Panc1 (cell line): ENCODE measurements around the gene WFS1.

Source experiments
- POLR2AphosphoS5 ChIP-seq: IDR thresholded peaks from 2 replicates; pipeline ENCODE4 v1.6.1; 2012; ENCODE audit warnings: mild to moderate bottlenecking, low read depth, low read length, moderate library complexity
- SIN3A ChIP-seq: IDR thresholded peaks from 2 replicates; pipeline ENCODE4 v1.6.1; 2012; ENCODE audit warnings: low read depth, mild to moderate bottlenecking, low read length, moderate library complexity, borderline replicate concordance; ENCODE audit not compliant: insufficient read depth
- TCF7L2 ChIP-seq: IDR thresholded peaks from 2 replicates; pipeline ENCODE4 v1.6.1; 2011; ENCODE audit warnings: mild to moderate bottlenecking, low read depth, low read length, inconsistent platforms
- TF ChIP-seq, protein P1 (sequence below): fragments of 450-650 bp; IDR thresholded peaks from 2 replicates; pipeline ENCODE4 v1.5.1; 2017; ENCODE audit warnings: mild to moderate bottlenecking
- TF ChIP-seq, protein P2 (sequence below), 2 experiments: IDR thresholded peaks; 2 replicates each; pipeline ENCODE4 v1.6.1; 2011 to 2012; ENCODE audit warnings: low read depth in 2 of 2, control low read depth in 1 of 2, low read length in 1 of 2, mild to moderate bottlenecking in 1 of 2, moderate library complexity in 1 of 2; ENCODE audit not compliant: insufficient read depth in 1 of 2

- TF ChIP-seq, protein P1, sequence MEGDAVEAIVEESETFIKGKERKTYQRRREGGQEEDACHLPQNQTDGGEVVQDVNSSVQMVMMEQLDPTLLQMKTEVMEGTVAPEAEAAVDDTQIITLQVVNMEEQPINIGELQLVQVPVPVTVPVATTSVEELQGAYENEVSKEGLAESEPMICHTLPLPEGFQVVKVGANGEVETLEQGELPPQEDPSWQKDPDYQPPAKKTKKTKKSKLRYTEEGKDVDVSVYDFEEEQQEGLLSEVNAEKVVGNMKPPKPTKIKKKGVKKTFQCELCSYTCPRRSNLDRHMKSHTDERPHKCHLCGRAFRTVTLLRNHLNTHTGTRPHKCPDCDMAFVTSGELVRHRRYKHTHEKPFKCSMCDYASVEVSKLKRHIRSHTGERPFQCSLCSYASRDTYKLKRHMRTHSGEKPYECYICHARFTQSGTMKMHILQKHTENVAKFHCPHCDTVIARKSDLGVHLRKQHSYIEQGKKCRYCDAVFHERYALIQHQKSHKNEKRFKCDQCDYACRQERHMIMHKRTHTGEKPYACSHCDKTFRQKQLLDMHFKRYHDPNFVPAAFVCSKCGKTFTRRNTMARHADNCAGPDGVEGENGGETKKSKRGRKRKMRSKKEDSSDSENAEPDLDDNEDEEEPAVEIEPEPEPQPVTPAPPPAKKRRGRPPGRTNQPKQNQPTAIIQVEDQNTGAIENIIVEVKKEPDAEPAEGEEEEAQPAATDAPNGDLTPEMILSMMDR = no peak
- TF ChIP-seq TCF7L2 = no peak
- TF ChIP-seq POLR2AphosphoS5 = no peak
- TF ChIP-seq SIN3A = no peak
- TF ChIP-seq, protein P2, sequence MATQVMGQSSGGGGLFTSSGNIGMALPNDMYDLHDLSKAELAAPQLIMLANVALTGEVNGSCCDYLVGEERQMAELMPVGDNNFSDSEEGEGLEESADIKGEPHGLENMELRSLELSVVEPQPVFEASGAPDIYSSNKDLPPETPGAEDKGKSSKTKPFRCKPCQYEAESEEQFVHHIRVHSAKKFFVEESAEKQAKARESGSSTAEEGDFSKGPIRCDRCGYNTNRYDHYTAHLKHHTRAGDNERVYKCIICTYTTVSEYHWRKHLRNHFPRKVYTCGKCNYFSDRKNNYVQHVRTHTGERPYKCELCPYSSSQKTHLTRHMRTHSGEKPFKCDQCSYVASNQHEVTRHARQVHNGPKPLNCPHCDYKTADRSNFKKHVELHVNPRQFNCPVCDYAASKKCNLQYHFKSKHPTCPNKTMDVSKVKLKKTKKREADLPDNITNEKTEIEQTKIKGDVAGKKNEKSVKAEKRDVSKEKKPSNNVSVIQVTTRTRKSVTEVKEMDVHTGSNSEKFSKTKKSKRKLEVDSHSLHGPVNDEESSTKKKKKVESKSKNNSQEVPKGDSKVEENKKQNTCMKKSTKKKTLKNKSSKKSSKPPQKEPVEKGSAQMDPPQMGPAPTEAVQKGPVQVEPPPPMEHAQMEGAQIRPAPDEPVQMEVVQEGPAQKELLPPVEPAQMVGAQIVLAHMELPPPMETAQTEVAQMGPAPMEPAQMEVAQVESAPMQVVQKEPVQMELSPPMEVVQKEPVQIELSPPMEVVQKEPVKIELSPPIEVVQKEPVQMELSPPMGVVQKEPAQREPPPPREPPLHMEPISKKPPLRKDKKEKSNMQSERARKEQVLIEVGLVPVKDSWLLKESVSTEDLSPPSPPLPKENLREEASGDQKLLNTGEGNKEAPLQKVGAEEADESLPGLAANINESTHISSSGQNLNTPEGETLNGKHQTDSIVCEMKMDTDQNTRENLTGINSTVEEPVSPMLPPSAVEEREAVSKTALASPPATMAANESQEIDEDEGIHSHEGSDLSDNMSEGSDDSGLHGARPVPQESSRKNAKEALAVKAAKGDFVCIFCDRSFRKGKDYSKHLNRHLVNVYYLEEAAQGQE (IDR thresholded peaks at IDR 0.05; ENCODE audit: insufficient read depth in 1 of 2, low read depth in 2 of 2, low read length in 1 of 2) = peak; percentile 88
Observed at GRCh38 chr4:6225469-6225868, 44.2 kb upstream of the WFS1 start.
